ENCODE measurements around the gene BSN.

DNA sequence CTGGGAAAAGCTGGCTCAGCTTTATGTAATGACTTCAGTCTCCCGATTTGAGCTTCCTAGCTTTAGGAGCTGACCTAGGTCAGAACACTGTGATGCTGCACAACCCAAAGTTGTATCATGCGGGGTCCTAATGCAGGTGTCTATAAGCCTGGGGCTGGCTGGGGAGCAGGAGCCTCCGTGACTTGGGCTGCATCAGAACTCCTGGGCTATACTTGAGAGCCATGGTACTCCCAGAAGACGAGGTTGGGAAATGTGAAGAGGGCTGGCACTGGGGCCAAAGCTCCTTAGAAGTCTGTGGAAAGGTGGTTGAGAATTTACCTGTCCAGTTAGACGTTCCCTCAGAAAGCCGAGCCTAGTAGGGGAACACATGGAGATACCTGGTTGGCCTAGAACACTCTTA lies 57.0 kb downstream of the BSN start:
- TF ChIP-seq, protein P1, sequence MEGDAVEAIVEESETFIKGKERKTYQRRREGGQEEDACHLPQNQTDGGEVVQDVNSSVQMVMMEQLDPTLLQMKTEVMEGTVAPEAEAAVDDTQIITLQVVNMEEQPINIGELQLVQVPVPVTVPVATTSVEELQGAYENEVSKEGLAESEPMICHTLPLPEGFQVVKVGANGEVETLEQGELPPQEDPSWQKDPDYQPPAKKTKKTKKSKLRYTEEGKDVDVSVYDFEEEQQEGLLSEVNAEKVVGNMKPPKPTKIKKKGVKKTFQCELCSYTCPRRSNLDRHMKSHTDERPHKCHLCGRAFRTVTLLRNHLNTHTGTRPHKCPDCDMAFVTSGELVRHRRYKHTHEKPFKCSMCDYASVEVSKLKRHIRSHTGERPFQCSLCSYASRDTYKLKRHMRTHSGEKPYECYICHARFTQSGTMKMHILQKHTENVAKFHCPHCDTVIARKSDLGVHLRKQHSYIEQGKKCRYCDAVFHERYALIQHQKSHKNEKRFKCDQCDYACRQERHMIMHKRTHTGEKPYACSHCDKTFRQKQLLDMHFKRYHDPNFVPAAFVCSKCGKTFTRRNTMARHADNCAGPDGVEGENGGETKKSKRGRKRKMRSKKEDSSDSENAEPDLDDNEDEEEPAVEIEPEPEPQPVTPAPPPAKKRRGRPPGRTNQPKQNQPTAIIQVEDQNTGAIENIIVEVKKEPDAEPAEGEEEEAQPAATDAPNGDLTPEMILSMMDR (IDR thresholded peaks at IDR 0.05): no peak
- no peak for TF ChIP-seq EP300 (IDR thresholded peaks at IDR 0.05)
- no peak for TF ChIP-seq POLR2A (IDR thresholded peaks at IDR 0.05)
